Subcutaneous adipose tissue (tissue), 4 donors: ENCODE measurements around the gene TRIM8. TPM values are rescaled to one million over a fixed set of nuclear protein-coding genes. Genes with fewer than 3 reads are reported as not detected.

Experiments
- CTCF ChIP-seq: fragments of 450-650 bp; IDR thresholded peaks from one replicate; pipeline ENCODE4 v1.5.1; 2016; ENCODE audit warnings: low read depth, mild to moderate bottlenecking, control low read depth, antibody characterized with exemption, moderate library complexity
- total RNA-seq, 4 donors: library from RNA; depleted of rRNA; stranded (reverse); fragments of >200 nt; gene quantifications; one replicate each; pipeline ENCODE4 v1.1.0, GENCODE V29; 2016

The TRIM8 gene
- total RNA-seq, 4 donors from 2014 or later = 76.3 to 261 (median 111) TPM

GRCh38 chr10:102643336-102644065 is 778 bp upstream of the TRIM8 start:
- no peak for TF ChIP-seq CTCF

GRCh38 chr10:102644646-102645387 is 538 bp downstream of the TRIM8 start:
- TF ChIP-seq CTCF = no peak

- TF ChIP-seq CTCF = no peak
Measured at GRCh38 chr10:102645388-102645740, 1.1 kb downstream of the TRIM8 start.

- TF ChIP-seq CTCF = no peak
Measured at GRCh38 chr10:102645741-102646609, 1.7 kb downstream of the TRIM8 start.

- TF ChIP-seq CTCF = no peak
Measured at GRCh38 chr10:102646610-102647442, 2.5 kb downstream of the TRIM8 start.

GRCh38 chr10:102647443-102648268 is 3.4 kb downstream of the TRIM8 start:
- no peak for TF ChIP-seq CTCF
